ENCODE measurements around the gene PTPRN2.
A peak's percentile ranks its signal among the peaks of the same experiment; 100 is the strongest.

PTPRN2 gene

DNA sequence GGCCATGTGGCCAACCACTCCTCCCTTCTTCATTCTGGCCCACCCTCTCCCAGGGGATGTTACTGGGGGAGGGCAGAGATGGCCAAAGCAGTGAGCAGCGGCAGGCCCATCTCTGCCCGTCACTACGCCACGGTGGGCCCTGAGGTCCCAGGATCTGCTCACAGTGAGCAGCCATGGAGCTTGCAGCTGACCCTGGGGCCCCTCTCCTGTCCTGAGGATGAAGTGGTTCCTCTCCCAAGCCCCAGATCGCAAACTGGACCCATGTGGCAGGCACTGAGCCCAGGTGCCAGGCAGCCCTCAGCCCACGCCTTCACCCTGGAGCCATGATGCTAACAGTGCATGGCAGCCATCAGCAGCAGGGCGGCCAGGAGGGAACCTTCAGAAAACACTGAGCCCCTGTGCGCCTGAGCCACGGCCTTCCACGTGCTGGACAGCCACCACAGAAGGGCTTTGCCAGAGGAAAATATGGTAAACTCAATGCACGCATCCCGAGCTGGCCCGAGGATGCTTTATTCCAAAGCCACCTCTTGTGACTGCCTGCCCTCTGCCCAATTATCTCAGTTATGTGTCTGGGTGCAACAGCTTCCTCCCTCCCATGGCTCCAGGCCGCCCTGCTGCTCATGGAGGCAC lies 485.7 kb downstream of the PTPRN2 start:
- TF ChIP-seq CTCF (IDR thresholded peaks at IDR 0.05): no peak
- no peak overlapping the region for H3K4me3 Mint-ChIP-seq
- H3K36me3 Mint-ChIP-seq (ENCODE audit: low read depth): no peaks in the 10 kb centered on the region
- no peak overlapping the region for H3K27ac Mint-ChIP-seq
- no peak for DNase-seq
- peaks cover 21% of the 10 kb centered on the region for H3K9me3 Mint-ChIP-seq
- peaks cover 12% of the 10 kb centered on the region for H3K4me1 Mint-ChIP-seq
- H3K27me3 Mint-ChIP-seq (ENCODE audit: low read depth, poor library complexity): peaks cover 4% of the 10 kb centered on the region

DNA sequence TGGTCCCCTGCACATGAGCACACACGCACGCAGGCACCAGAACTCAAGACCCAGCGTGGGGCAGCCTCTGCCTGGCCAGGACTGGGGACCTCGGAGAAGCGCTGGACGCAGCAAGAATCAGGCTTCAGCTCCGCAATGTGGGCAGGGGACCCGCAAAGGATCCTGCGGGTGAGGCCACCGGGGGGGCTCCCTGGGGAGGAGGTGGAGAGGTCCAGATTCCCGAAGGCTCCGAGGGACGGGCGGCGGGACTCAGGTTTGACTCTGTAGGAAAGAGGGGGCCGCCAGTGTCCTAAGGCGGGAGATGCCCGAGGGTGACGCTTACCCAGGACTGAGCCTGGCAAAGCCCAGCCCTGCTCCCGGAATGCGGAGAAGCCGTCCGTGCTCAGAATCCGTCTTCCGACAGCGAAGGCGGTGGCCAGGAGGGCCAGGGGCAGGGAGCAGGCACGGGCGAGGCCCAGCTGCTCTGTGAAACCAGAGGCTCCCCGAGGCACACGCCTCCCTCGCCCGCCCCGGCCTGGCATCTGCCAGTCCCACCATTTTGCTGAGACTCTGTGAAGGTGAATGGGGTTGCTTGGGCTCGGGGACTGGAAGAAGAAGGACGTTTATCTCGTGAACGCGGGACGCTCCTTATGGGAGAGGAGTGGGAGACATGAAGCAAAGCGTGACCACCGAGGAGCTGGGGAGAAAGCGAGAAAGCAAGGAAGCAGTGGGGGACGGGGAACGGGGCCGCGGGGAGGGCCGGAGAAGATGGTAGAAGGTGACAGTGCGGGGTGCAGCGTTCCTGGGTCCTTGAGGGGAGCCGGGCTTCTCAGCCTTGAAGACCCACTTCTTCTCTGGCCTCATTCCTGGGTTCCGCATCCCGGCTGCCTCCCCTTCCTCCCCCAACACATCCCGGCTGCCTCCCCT lies 489.2 kb downstream of the PTPRN2 start:
- DNase-seq: no peak
- TF ChIP-seq CTCF (IDR thresholded peaks at IDR 0.05): no peak
- Mint-ChIP-seq H3K9me3 (peaks cover 21% of the 10 kb centered on the region), H3K27ac (no peak overlapping the region), H3K4me3 (no peak overlapping the region), H3K36me3 (ENCODE audit: low read depth) (no peaks in the 10 kb centered on the region), H3K4me1 (peaks cover 21% of the 10 kb centered on the region), H3K27me3 (ENCODE audit: low read depth, poor library complexity) (peaks cover 4% of the 10 kb centered on the region)

DNA sequence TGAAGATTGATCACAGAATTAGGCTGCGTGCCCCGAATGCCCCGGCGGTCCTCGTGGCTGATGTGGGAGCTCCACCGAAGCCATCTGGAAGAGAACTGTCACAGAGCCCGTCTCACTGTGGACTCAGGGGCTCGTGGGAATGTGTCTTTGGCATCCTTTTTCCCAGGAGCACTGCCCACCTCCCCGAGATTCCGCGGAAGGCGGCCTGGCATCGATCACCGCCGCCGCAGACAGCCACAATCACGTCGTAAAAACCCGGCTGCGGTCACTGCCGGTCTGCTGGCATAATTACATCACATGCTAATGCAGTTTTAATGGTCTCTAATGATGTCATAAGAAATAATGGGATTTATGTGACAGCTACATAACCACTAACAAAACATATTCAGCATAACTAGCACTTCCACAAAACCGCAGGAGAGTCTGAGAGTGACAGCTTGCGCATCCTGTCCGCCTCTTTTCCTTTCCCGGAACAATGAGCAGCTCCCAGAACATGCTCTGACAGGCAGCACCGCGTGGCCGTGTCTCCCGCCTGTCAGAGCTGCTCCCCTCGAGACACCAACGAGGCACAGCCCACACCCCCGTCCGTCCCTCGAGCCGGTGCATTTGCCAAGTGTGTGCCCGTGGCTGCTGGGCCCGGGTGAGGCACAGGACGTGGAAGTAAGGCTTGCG lies 490.0 kb downstream of the PTPRN2 start:
- H3K9me3 Mint-ChIP-seq: peaks cover 21% of the 10 kb centered on the region
- H3K27ac Mint-ChIP-seq: peak overlapping the region; percentile 42
- H3K36me3 Mint-ChIP-seq (ENCODE audit: low read depth): no peaks in the 10 kb centered on the region
- no peak for TF ChIP-seq CTCF (IDR thresholded peaks at IDR 0.05)
- peaks cover 4% of the 10 kb centered on the region for H3K27me3 Mint-ChIP-seq (ENCODE audit: low read depth, poor library complexity)
- peaks cover 25% of the 10 kb centered on the region for H3K4me1 Mint-ChIP-seq
- no peak for DNase-seq
- H3K4me3 Mint-ChIP-seq: no peak overlapping the region

DNA sequence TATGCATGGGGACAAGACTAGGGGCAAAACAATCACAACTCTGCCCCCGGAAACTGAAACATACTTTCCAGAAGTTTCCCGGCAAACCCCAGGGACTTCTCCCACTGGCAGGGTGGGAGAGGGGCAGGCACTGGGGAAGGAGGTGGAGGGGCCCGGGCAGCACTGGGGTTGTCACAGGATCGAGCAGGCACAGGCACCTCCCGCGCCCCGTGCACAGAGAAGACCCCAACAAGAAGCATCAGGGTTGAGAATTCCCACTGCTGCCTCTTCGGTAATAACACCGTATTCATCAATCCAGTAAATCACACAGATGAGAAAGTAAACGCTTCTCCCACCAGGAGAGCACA lies 490.5 kb downstream of the PTPRN2 start:
- Mint-ChIP-seq H3K27ac (peak overlapping the region; percentile 42), H3K36me3 (ENCODE audit: low read depth) (no peaks in the 10 kb centered on the region), H3K9me3 (peaks cover 21% of the 10 kb centered on the region), H3K4me3 (no peak overlapping the region), H3K27me3 (ENCODE audit: low read depth, poor library complexity) (peaks cover 4% of the 10 kb centered on the region), H3K4me1 (peaks cover 25% of the 10 kb centered on the region)
- TF ChIP-seq CTCF (IDR thresholded peaks at IDR 0.05): no peak
- no peak for DNase-seq

DNA sequence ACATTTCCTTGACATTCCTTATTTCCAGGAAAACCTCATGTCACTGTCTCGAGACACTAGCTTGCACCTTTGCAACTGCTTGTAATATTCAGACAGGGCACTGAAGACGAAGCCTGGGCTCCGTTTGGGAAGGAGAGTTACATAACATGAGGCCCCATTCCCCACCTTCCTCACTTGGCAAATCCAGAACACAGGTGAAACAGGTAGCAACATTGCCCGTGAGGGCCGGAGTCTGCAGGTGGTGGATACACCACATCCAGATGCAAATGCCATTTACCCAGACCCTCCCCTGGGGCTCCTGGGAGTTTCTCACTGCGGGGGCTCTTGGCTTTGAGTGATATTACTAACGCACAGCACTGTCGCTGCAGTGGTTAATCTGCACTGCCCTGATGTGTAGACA lies 491.0 kb downstream of the PTPRN2 start:
- Mint-ChIP-seq H3K27me3 (ENCODE audit: low read depth, poor library complexity) (peaks cover 4% of the 10 kb centered on the region), H3K27ac (no peak overlapping the region), H3K9me3 (peaks cover 21% of the 10 kb centered on the region), H3K4me3 (no peak overlapping the region), H3K4me1 (peaks cover 25% of the 10 kb centered on the region), H3K36me3 (ENCODE audit: low read depth) (no peaks in the 10 kb centered on the region)
- TF ChIP-seq CTCF (IDR thresholded peaks at IDR 0.05): no peak
- no peak for DNase-seq

Data from nephron progenitor cell (in vitro differentiated cells).